SU-DHL-6 (cell line): ENCODE results near the gene DELE1.

Experiments
- H2AFZ ChIP-seq: fragments of 200-600 bp; sonication (generic); 2 replicates; pipeline ENCODE4 v1.6.1; 2014; ENCODE audit warnings: low read depth, mild to moderate bottlenecking, moderate library complexity, mixed read lengths, antibody characterized with exemption, low read length; ENCODE audit not compliant: severe bottlenecking
- H3F3A ChIP-seq: fragments of 200-600 bp; shearing (Covaris generic); 2 replicates; pipeline ENCODE4 v1.6.0; 2016; ENCODE audit warnings: antibody characterized with exemption, mild to moderate bottlenecking; ENCODE audit not compliant: insufficient read depth
- H3K27ac ChIP-seq: fragments of 200-600 bp; sonication (generic); 2 replicates; pipeline ENCODE4 v1.5.1; 2016; ENCODE audit warnings: low read depth, mild to moderate bottlenecking, low read length, moderate library complexity, mixed read lengths
- H3K27me3 ChIP-seq: fragments of 200-600 bp; sonication (generic), shearing (Covaris generic); 2 replicates; pipeline ENCODE4 v1.6.0; 2014; ENCODE audit warnings: mild to moderate bottlenecking, low read length
- H3K36me3 ChIP-seq: fragments of 200-600 bp; sonication (generic); 2 replicates; pipeline ENCODE4 v1.6.1; 2014; ENCODE audit warnings: mild to moderate bottlenecking, low read length, mixed read lengths
- H3K4me2 ChIP-seq: fragments of 300-600, 200-600 bp; shearing (Covaris generic), sonication (generic); 2 replicates; pipeline ENCODE4 v1.6.0; 2014; ENCODE audit warnings: low read length, low read depth, mild to moderate bottlenecking; ENCODE audit not compliant: poor library complexity, severe bottlenecking
- H3K4me3 ChIP-seq: fragments of 200-600 bp; sonication (generic); 2 replicates; pipeline ENCODE4 v1.5.1; 2014; ENCODE audit warnings: antibody characterized with exemption, low read length, mild to moderate bottlenecking, mixed read lengths; ENCODE audit not compliant: insufficient read depth, poor library complexity, severe bottlenecking
- H3K79me2 ChIP-seq: fragments of 200-600 bp; sonication (generic); 2 replicates; pipeline ENCODE4 v1.6.1; 2014; ENCODE audit warnings: mild to moderate bottlenecking, low read length, moderate library complexity; ENCODE audit not compliant: insufficient read depth
- H3K9ac ChIP-seq: fragments of 200-600 bp; sonication (generic); 2 replicates; pipeline ENCODE4 v1.7.0; 2014; ENCODE audit warnings: mild to moderate bottlenecking, low read length
- H3K9me2 ChIP-seq: fragments of 200-600 bp; sonication (generic); replicated peaks from 2 replicates; pipeline ENCODE4 v1.6.1; 2014; ENCODE audit warnings: low read length; ENCODE audit not compliant: insufficient read depth
- H3K9me3 ChIP-seq: fragments of 200-600 bp; sonication (generic); 2 replicates; pipeline ENCODE4 v1.6.1; 2014; ENCODE audit warnings: low read length, mixed read lengths; ENCODE audit not compliant: insufficient read depth
- H4K20me1 ChIP-seq: fragments of 200-600 bp; sonication (generic); 2 replicates; pipeline ENCODE4 v1.6.1; 2014; ENCODE audit warnings: low read depth, mild to moderate bottlenecking, antibody characterized with exemption, low read length, moderate library complexity, mixed read lengths
- EZH2phosphoT487 ChIP-seq: fragments of 200-600 bp; sonication (generic), shearing (Covaris generic); conservative IDR thresholded peaks from 2 replicates; pipeline ENCODE4 v1.6.1; 2018; ENCODE audit warnings: mild to moderate bottlenecking, antibody characterized with exemption, low read length, moderate library complexity, mixed read lengths
- TF ChIP-seq, protein P1 (sequence below): fragments of 200-600 bp; sonication (generic); IDR thresholded peaks from one replicate; pipeline ENCODE4 v1.5.1; 2017; ENCODE audit warnings: antibody characterized with exemption, mild to moderate bottlenecking, low read length, moderate library complexity; ENCODE audit not compliant: insufficient read depth, poor library complexity, severe bottlenecking

DELE1 gene

GRCh38 chr5:141935538-141935937, 11.9 kb downstream of the DELE1 start:
- Histone ChIP-seq H4K20me1 (no peaks in the 10 kb centered on the region), H3K27me3 (no peaks in the 10 kb centered on the region), H3K36me3 (no peaks in the 10 kb centered on the region; the same call in 1 of the 2 replicates), H3K9ac (no peak overlapping the region), H3F3A (no peaks in the 10 kb centered on the region), H3K4me2 (no peak overlapping the region), H3K9me2 (no peaks in the 10 kb centered on the region), H3K27ac (no peak overlapping the region), H3K9me3 (no peaks in the 10 kb centered on the region), H2AFZ (no peak overlapping the region), H3K4me3 (no peak overlapping the region), H3K79me2 (no peaks in the 10 kb centered on the region)
- TF ChIP-seq, protein P1, sequence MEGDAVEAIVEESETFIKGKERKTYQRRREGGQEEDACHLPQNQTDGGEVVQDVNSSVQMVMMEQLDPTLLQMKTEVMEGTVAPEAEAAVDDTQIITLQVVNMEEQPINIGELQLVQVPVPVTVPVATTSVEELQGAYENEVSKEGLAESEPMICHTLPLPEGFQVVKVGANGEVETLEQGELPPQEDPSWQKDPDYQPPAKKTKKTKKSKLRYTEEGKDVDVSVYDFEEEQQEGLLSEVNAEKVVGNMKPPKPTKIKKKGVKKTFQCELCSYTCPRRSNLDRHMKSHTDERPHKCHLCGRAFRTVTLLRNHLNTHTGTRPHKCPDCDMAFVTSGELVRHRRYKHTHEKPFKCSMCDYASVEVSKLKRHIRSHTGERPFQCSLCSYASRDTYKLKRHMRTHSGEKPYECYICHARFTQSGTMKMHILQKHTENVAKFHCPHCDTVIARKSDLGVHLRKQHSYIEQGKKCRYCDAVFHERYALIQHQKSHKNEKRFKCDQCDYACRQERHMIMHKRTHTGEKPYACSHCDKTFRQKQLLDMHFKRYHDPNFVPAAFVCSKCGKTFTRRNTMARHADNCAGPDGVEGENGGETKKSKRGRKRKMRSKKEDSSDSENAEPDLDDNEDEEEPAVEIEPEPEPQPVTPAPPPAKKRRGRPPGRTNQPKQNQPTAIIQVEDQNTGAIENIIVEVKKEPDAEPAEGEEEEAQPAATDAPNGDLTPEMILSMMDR = no peak
- TF ChIP-seq EZH2phosphoT487 = no peak

GRCh38 chr5:141940695-141941271, 17.1 kb downstream of the DELE1 start:
- no peak overlapping the region for H3K4me2 ChIP-seq

GRCh38 chr5:141941307-141941706, 17.6 kb downstream of the DELE1 start:
- no peaks in the 10 kb centered on the region; the same call in 1 of the 2 replicates for H3F3A ChIP-seq
- H2AFZ ChIP-seq = no peak overlapping the region
- H4K20me1 ChIP-seq = no peaks in the 10 kb centered on the region
- H3K9me2 ChIP-seq = no peaks in the 10 kb centered on the region
- H3K27ac ChIP-seq = no peak overlapping the region
- no peak overlapping the region for H3K4me2 ChIP-seq
- H3K36me3 ChIP-seq = no peaks in the 10 kb centered on the region
- TF ChIP-seq, protein P1 = no peak
- TF ChIP-seq EZH2phosphoT487 = no peak
- no peaks in the 10 kb centered on the region for H3K9me3 ChIP-seq
- no peaks in the 10 kb centered on the region for H3K79me2 ChIP-seq
- H3K9ac ChIP-seq = no peak overlapping the region
- H3K4me3 ChIP-seq = no peak overlapping the region
- no peaks in the 10 kb centered on the region for H3K27me3 ChIP-seq

More at GRCh38 chr5:141940695-141941271, 17.1 kb downstream of the DELE1 start:
- no peak overlapping the region for H3K9ac ChIP-seq
- no peaks in the 10 kb centered on the region for H3K9me3 ChIP-seq
- H4K20me1 ChIP-seq = no peaks in the 10 kb centered on the region
- TF ChIP-seq EZH2phosphoT487 = no peak
- TF ChIP-seq, protein P1 = no peak
- H3K4me3 ChIP-seq = no peak overlapping the region
- no peaks in the 10 kb centered on the region for H3K9me2 ChIP-seq
- H3K36me3 ChIP-seq = no peaks in the 10 kb centered on the region; the same call in 1 of the 2 replicates
- H3K27me3 ChIP-seq = no peaks in the 10 kb centered on the region
- H3K79me2 ChIP-seq = no peaks in the 10 kb centered on the region
- no peaks in the 10 kb centered on the region; the same call in 1 of the 2 replicates for H3F3A ChIP-seq
- H2AFZ ChIP-seq = no peak overlapping the region
- H3K27ac ChIP-seq = no peak overlapping the region
